Skin epidermis (tissue), 12 donors: ENCODE data around the gene ZNF446.
"Not testable (repeated sequence)": the region's sequence is repeated elsewhere in the genome, so short reads cannot be mapped to it uniquely, and the experiment has no call there.

Source experiments
- H3K27ac ChIP-seq, 21 experiments: fragments of 200-600 bp; sonication (generic) in 11 of 21; one replicate each; pipeline ENCODE4 v1.5.0; 2020; ENCODE audit warnings: mild to moderate bottlenecking in 3 of 21, inconsistent platforms in 2 of 21, moderate library complexity in 2 of 21
- H3K4me3 ChIP-seq, 7 experiments: fragments of 200-600 bp; sonication (generic) in 2 of 7; one replicate each; pipeline ENCODE4 v1.5.0; 2020; ENCODE audit warnings: inconsistent platforms in 2 of 7, mild to moderate bottlenecking in 2 of 7, moderate library complexity in 1 of 7

ZNF446 gene

GRCh38 chr19:58497634-58498170 is 21.6 kb downstream of the ZNF446 start:
- Histone ChIP-seq H3K4me3 (no peak overlapping the region), H3K27ac (peak overlapping the region in 2 of 21 experiments; percentile 17 to 86)

- H3K4me3 ChIP-seq: peak overlapping the region; percentile 27 to 57 (median 35)
- peak overlapping the region in 11 of 21 experiments; percentile 1 to 86 (median 69) for H3K27ac ChIP-seq
Observed at GRCh38 chr19:58498316-58499020, 22.3 kb downstream of the ZNF446 start.

GRCh38 chr19:58499021-58499927 is 23.1 kb downstream of the ZNF446 start:
- peak overlapping the region in 20 of 21 experiments; percentile 16 to 88 (median 76) for H3K27ac ChIP-seq
- H3K4me3 ChIP-seq: peak overlapping the region; percentile 27 to 57 (median 35)

- peak overlapping the region in 2 of 7 experiments; percentile 35 to 57 for H3K4me3 ChIP-seq
- peak overlapping the region in 1 of 21 experiments; percentile 86 for H3K27ac ChIP-seq
Observed at GRCh38 chr19:58500242-58500641, 24.1 kb downstream of the ZNF446 start.

- not testable (repeated sequence) for H3K4me3 ChIP-seq, H3K27ac ChIP-seq
Observed at GRCh38 chr19:58507602-58508223, 31.6 kb downstream of the ZNF446 start.

- Histone ChIP-seq H3K27ac (no peak overlapping the region), H3K4me3 (no peak overlapping the region)
Observed at GRCh38 chr19:58509731-58510083, 33.6 kb downstream of the ZNF446 start.

GRCh38 chr19:58510084-58510862 is 34.1 kb downstream of the ZNF446 start:
- Histone ChIP-seq H3K4me3 (no peak overlapping the region), H3K27ac (no peak overlapping the region)

GRCh38 chr19:58511353-58512208 is 35.4 kb downstream of the ZNF446 start, which contains the start of gene SLC27A5:
Gene SLC27A5, minus strand, starts transcription at chr19:58511992. Its CDS starts 37 bp downstream, at chr19:58511955.
- no peak within 1 kb of the TSS for H3K4me3 ChIP-seq
- no peak within 1 kb of the TSS for H3K27ac ChIP-seq

- peak overlapping the region in 1 of 7 experiments; percentile 44 for H3K4me3 ChIP-seq
- peak overlapping the region in 18 of 21 experiments; percentile 4 to 81 (median 68) for H3K27ac ChIP-seq
Observed at GRCh38 chr19:58513213-58513693, 37.1 kb downstream of the ZNF446 start.

GRCh38 chr19:58513694-58514563 is 37.8 kb downstream of the ZNF446 start:
- H3K4me3 ChIP-seq: peak overlapping the region; percentile 21 to 44 (median 31)
- peak overlapping the region in 19 of 21 experiments; percentile 14 to 81 (median 68) for H3K27ac ChIP-seq

GRCh38 chr19:58514564-58515022 is 38.4 kb downstream of the ZNF446 start:
- Histone ChIP-seq H3K4me3 (peak overlapping the region; percentile 21 to 44 (median 31)), H3K27ac (peak overlapping the region in 18 of 21 experiments; percentile 31 to 81 (median 68))

- Histone ChIP-seq H3K4me3 (no peak overlapping the region), H3K27ac (no peak overlapping the region)
Observed at GRCh38 chr19:58515259-58515658, 39.1 kb downstream of the ZNF446 start.

- H3K4me3 ChIP-seq: no peak overlapping the region
- H3K27ac ChIP-seq: peak overlapping the region in 1 of 21 experiments; percentile 10
Observed at GRCh38 chr19:58516246-58516836, 40.2 kb downstream of the ZNF446 start.

GRCh38 chr19:58516964-58517833 is 41.0 kb downstream of the ZNF446 start:
- Histone ChIP-seq H3K27ac (peak overlapping the region in 6 of 21 experiments; percentile 85 to 98 (median 97)), H3K4me3 (no peak overlapping the region)
